HAP-1 (cell line): ENCODE measurements around the gene HOXB2.
A peak's percentile ranks its signal among the peaks of the same experiment; 100 is the strongest.

Source experiments
- DNase-seq, 2 experiments: peaks; one replicate each; pipeline ENCODE4 v3.0.0-alpha.2; 2016 to 2020; ENCODE audit warnings: low spot score in 2 of 2
- H3K27me3 ChIP-seq: fragments of 250-450 bp; sonication (Bioruptor Pico); 2 replicates; pipeline ENCODE4 v1.5.1; 2020; ENCODE audit warnings: low read depth, mild to moderate bottlenecking, moderate library complexity
- H3K36me3 ChIP-seq: fragments of 250-450 bp; sonication (Bioruptor Pico); replicated peaks from 2 replicates; pipeline ENCODE4 v1.5.1; 2020; ENCODE audit warnings: mild to moderate bottlenecking
- H3K4me1 ChIP-seq: fragments of 250-450 bp; sonication (Bioruptor Pico); 2 replicates; pipeline ENCODE4 v1.5.1; 2020; ENCODE audit warnings: mild to moderate bottlenecking
- H3K4me3 ChIP-seq: fragments of 250-450 bp; sonication (Bioruptor Pico); 2 replicates; pipeline ENCODE4 v1.5.1; 2020; ENCODE audit warnings: mild to moderate bottlenecking, moderate library complexity
- H3K9me3 ChIP-seq: fragments of 250-450 bp; sonication (Bioruptor Pico); 2 replicates; pipeline ENCODE4 v1.5.1; 2020; ENCODE audit warnings: mild to moderate bottlenecking, moderate library complexity
- in situ Hi-C: fragments of 300-500 bp; cut with MboI; formaldehyde crosslinking; loops from 3 replicates; pipeline ENCODE4 v1.14.3; 2020; ENCODE audit warnings: low sequenced_read_pairs, inconsistent platforms, mixed read lengths

The HOXB2 gene

DNA sequence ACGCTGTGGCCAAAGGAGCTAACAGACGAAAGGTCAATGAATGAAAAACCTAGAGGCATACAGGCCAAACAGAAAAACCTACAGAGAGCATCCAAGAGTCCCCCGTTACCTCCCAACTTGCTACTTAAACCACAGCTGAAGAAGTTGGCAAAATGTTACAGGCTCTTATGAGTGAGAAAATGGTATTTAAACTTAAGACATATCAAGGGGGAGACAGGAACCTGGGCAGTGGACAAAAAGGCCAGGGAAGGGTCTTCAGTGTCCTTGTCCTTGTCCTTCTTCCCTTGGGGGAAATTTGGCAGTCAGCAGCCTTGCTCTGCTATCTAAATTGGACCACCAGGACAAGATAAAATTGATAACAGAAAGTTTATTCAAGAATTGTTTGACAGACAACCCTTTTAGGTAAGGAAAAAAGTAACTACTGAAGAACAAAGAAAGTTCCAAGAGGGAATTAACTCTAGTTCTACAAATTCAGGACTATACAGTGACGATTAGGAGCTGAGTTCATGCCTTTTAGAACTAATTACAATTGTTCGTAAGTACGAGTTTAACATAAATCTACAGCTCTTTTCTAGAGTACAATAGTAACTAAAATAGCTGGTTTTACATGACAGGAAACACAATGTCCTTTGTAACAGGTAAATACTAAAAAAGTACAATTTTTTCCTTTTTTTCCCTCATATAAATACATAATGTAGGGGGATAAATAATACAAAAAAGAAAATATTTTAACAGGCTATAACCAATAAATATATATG lies 3.8 kb upstream of the HOXB2 start:
- H3K4me3 ChIP-seq: no peak overlapping the region
- in situ Hi-C loops: no loop called here
- peaks cover 49% of the 10 kb centered on the region for H3K4me1 ChIP-seq
- no peaks in the 10 kb centered on the region for H3K27me3 ChIP-seq
- DNase-seq: peak in 1 of 2 experiments; percentile 93
- peaks cover 8% of the 10 kb centered on the region for H3K36me3 ChIP-seq
- H3K9me3 ChIP-seq: no peaks in the 10 kb centered on the region

DNA sequence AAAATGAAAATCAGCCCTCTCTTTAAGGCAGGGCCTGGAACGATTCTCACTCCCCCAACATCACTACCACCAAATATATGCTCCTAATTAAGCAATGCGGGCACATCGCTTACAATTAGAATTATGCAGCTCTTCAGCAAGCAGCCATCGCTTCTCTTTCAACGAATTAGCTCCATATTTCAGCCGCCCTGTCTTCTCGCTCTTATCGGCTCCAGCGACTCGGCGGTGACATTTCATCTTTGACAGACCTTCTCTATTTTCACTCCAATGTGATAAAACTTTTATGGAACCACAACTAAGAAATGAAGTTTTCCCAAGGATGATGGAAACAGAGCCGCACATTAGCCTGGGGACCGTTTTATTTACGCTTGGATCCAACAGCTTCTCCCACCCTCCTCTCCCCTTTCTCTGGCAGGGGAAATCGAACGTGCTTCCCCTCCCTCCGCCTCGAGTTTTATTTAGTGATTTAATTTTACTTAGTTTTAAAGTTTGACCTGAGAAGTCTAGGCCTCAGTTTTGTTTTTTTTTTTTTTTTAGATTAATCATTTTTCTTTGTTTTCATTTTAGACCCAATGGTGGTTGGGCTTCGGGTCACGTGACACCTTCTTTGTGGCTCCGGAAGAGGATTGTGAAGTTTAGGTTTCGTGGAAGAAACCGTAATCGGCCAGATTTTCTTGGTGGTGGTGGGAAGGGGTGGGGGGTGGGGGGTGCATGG lies 3.1 kb upstream of the HOXB2 start:
- peaks cover 12% of the 10 kb centered on the region for H3K36me3 ChIP-seq
- no peaks in the 10 kb centered on the region for H3K27me3 ChIP-seq
- in situ Hi-C loops: no loop called here
- H3K9me3 ChIP-seq: no peaks in the 10 kb centered on the region
- no peak overlapping the region for H3K4me3 ChIP-seq
- H3K4me1 ChIP-seq: peaks cover 49% of the 10 kb centered on the region
- DNase-seq: peak; percentile 46 to 69

DNA sequence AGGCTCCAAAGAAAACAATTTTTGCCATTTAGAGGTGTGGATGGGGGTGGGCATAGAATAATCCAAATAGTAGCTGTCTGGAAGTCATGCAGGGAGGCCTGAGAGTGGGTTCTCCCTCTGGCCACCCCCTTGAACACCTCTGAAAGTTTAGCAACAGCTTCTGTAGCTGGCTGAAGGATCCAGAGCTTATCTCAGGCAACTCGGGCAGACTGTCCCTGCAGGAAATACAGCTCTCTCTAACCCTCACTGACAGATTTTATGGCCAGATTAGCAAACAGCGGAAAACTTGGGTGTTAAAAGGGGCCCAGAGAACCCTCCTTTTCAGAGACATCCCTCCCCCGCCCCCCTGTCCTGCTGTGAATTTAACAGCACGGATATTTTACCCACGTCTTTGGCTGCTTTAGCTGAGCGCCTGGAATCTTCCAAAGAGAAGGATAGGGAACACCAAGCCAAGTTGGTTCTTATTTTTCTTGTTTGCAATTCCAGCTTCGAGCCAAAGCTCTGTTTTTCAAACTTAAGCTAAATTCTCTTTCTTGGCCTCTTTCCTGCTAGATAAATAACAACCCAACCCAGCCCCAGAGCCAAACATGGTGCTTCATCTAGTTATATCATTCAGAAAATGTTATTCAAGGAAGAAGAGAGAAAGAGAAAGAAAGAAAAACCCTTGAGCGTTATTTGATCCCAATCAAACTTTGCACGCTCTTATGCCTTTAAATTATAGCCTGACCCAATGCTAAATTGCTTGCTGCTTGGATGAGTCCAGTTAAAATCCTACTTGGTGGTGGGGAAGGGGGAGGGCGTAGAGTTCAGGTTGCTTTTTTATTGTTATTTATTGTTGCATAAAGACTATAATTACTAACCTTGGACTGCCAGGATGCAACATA lies 2.3 kb upstream of the HOXB2 start:
- DNase-seq: peak; percentile 34 to 56
- H3K27me3 ChIP-seq: no peaks in the 10 kb centered on the region
- in situ Hi-C loops: no loop called here
- H3K4me1 ChIP-seq: peaks cover 49% of the 10 kb centered on the region
- H3K9me3 ChIP-seq: no peaks in the 10 kb centered on the region
- peaks cover 20% of the 10 kb centered on the region for H3K36me3 ChIP-seq
- peak overlapping the region; percentile 14 for H3K4me3 ChIP-seq

DNA sequence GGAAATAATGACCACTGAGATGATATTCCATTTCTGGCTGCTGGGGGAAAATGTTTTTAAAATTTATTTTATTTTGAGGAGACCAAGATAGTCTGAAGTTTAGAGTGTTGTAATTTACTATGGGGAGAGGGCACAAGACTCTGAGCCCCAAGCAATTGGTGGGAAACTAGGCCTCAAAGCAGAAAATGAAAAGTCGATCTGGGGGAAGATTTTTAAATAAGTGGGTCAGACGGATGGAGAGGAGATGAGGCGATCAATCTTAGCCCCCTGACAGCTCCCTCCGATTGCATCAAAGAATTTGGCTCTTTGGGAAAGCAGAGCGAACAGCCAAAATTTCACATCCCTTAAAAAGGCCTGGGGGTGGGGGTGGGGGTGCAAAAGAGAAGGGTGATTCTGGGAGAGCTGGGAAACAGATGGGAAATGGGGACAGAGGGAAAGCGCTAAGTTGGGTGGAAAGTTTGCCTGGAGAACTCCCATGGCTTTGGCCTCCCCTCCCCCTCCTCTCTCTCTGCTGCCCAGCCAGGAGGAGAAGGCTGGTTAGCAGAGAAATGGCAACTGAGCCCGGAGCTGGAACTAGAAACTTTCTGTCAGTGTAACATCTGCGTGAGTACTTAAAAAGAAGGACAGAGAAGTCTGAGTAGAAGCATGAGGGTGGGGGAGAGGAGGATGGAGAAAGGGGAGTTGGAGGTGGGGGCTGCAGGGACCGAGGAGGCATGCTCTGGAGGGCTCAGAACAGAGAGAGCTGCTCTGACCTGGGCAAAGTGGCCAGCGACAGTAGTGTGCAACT lies 1.4 kb upstream of the HOXB2 start:
- peaks cover 51% of the 10 kb centered on the region for H3K4me1 ChIP-seq
- no peaks in the 10 kb centered on the region for H3K9me3 ChIP-seq
- peaks cover 23% of the 10 kb centered on the region for H3K36me3 ChIP-seq
- peak overlapping the region; percentile 14 for H3K4me3 ChIP-seq
- in situ Hi-C loops: no loop called here
- peak in 1 of 2 experiments; percentile 71 for DNase-seq
- H3K27me3 ChIP-seq: no peaks in the 10 kb centered on the region

DNA sequence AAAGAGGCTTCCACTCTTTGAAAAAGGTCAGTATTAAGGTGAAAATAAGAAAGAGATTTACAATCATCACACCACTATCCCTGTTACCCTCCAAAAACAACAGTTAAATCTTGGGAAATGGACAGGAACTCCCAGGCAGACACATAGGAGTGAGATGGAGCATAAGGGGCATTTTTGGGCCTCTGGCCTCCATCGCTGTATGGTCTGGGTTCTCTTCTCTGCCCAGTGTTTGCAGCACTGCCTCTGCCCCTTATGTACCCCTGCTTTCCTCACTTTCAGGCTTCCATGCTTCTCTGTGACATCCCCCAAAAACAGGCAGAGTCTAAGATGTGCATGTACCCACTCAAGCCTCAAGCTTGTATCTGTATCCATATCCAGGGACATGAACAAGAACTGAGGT lies 630 bp upstream of the HOXB2 start:
- peaks cover 21% of the 10 kb centered on the region for H3K36me3 ChIP-seq
- no peaks in the 10 kb centered on the region for H3K27me3 ChIP-seq
- peak overlapping the region; percentile 68 for H3K4me3 ChIP-seq
- in situ Hi-C loops: no loop called here
- no peak for DNase-seq
- peaks cover 57% of the 10 kb centered on the region for H3K4me1 ChIP-seq
- no peaks in the 10 kb centered on the region for H3K9me3 ChIP-seq

DNA sequence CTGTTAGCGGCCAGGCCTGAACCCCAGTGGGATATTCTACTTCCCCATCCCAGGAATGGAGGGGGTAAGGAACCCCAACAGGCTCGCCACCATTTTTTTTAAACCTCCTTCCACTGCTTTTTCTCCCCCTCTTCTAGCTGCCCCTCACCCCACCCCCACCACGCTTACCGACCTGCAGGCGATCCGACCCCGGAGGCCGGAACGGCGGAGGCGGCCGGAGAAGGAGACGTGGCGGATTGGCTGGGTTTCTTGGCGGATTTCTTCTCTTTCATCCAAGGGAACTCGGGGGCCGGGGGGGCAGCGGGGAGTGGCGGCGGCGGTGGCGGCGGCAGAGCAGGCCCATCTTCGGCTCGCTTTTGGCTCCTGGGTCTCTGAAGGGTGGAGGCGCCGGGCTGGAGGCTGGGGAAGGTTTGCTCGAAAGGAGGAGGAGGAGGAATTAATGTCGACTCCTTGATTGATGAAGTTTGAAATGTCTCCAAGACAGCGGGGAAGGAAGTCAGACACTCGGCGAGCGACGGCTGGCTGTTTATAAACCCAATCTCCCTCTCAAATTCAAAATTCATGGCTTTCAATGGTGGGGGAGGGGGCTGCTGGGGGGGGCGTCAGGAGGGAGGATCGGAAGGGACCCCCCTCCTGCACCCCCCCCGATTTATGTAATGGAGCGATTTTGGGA lies 424 bp downstream of the HOXB2 start:
- Histone ChIP-seq H3K9me3 (no peaks in the 10 kb centered on the region), H3K4me1 (peaks cover 51% of the 10 kb centered on the region), H3K36me3 (peaks cover 15% of the 10 kb centered on the region), H3K27me3 (no peaks in the 10 kb centered on the region), H3K4me3 (peak overlapping the region; percentile 68)
- peak; percentile 66 to 75 for DNase-seq
- in situ Hi-C loops: loop anchor here (5.0 kb wide), 1 partner anchor 33 kb away; the partner anchor contains the start of gene HOXB4

DNA sequence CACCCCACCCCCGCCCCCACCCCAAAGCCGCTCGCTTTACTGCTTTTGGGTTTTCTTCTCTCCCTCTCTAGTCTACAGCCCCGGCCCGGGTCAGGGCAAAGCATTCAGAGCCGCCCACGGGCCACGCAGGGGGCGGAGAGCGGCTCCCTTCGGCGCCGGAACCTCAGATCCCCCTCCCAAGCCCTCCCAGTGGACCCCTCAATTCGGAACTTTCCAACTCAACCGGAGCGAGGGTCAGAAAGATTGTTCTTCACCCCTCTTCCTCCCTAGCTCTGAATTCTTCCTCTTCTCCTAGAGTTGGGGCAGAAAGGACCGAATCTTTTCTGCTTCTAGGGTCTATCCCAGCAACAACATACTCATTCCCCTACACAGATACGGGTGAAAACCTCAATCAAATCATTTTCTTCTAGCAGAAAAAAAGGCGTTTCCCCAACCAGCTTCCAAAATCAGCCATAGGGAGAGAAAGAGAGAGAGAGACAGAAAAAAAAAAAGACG lies 1.0 kb downstream of the HOXB2 start:
- Histone ChIP-seq H3K4me3 (peak overlapping the region; percentile 68), H3K9me3 (no peaks in the 10 kb centered on the region), H3K36me3 (peaks cover 15% of the 10 kb centered on the region), H3K4me1 (peaks cover 45% of the 10 kb centered on the region), H3K27me3 (no peaks in the 10 kb centered on the region)
- DNase-seq: no peak
- in situ Hi-C loops: loop anchor here (5.0 kb wide), 1 partner anchor 33 kb away; the partner anchor contains the start of gene HOXB4

DNA sequence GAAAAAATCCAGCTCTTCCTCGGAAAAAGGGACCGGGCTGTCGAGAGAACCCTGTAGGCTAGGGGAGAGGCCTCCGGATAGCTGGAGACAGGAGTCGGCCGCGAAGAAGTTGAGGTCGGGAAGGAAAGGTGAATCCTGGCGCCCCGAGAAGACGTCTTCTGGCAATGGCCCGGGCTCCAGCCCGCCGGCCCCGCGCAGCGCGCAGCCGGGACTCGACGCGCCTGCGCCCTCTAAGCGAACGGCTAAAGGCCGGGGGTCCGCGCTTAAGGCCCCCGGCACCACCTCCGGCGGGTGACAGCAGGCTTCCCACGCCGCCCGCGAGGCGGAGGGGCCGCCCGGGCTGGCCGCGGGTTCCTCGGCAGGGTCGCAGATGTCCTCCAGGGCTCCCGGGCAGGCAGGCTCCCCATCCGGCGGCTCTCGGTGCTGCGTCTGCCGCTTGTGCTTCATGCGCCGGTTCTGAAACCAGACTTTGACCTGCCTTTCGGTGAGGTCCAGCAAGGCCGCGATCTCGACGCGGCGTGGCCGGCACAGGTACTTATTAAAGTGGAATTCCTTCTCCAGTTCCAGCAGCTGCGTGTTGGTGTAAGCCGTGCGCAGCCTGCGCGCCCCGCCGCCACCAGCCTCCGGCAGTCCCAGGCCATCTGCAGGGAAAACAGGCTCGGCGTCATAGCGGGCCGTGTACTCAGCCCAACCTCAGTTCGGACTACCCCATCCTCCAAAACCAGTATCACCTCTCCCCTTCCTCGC lies 1.6 kb downstream of the HOXB2 start:
- in situ Hi-C loops: loop anchor here (5.0 kb wide), 1 partner anchor 34 kb away; the partner anchor contains the start of gene HOXB4
- DNase-seq: peak; percentile 26 to 64
- Histone ChIP-seq H3K9me3 (no peaks in the 10 kb centered on the region), H3K36me3 (peaks cover 15% of the 10 kb centered on the region), H3K27me3 (no peaks in the 10 kb centered on the region), H3K4me1 (peaks cover 39% of the 10 kb centered on the region), H3K4me3 (peak overlapping the region; percentile 68)

DNA sequence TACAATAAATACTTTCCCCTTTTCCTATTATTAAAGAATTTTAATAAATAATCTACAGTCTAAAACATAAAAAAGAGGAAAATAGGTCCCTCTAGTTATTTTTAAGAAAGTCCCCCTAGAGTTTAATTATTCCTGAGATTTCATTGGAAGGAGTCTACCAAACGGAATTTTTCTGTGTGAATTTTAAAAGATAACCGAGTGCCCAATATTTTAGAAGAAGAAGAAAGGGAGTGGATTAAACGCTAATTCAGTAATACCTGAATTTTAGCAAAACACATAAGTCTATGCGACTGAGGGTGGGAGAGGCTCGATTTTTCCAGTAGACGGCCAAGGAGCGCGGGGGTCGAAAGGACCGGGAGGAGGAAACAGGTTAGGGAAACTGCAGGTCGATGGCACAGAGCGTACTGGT lies 2.2 kb downstream of the HOXB2 start:
- peaks cover 35% of the 10 kb centered on the region for H3K4me1 ChIP-seq
- in situ Hi-C loops: loop anchor here (5.0 kb wide), 1 partner anchor 35 kb away; the partner anchor contains the start of gene HOXB4
- no peaks in the 10 kb centered on the region for H3K9me3 ChIP-seq
- no peak for DNase-seq
- peak overlapping the region; percentile 68 for H3K4me3 ChIP-seq
- H3K36me3 ChIP-seq: peaks cover 15% of the 10 kb centered on the region
- no peaks in the 10 kb centered on the region for H3K27me3 ChIP-seq

DNA sequence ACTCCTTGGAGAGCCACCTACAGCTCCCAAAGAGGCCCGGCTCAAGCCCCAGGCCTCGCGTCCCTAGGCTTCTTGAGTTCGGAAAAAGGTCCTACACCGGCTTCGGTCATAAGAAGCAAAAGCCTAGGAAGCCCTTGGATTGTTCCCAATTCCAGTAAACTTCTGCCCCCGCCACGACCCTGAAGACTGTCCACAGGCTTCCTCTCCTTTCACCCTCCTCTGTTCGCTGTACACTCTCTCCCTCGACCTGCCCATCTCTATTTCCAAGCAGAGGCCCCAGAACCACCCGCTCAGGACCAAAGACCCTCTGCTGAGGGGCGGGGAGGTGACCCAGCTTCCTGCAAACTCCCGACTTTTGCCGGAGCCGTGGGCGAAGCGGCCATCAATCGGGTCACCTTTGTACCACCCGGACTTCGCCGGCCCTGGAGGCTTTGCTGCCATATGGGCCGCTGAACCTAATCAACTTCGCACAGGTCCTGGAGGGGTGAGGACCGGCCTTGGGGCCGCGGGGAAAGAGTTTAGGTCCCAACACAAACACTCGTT lies 2.7 kb downstream of the HOXB2 start:
- H3K9me3 ChIP-seq: no peaks in the 10 kb centered on the region
- peaks cover 15% of the 10 kb centered on the region for H3K36me3 ChIP-seq
- in situ Hi-C loops: loop anchor here (5.0 kb wide), 1 partner anchor 35 kb away; the partner anchor contains the start of gene HOXB4
- peaks cover 30% of the 10 kb centered on the region for H3K4me1 ChIP-seq
- peak overlapping the region; percentile 68 for H3K4me3 ChIP-seq
- DNase-seq: peak; percentile 29 to 53
- H3K27me3 ChIP-seq: no peaks in the 10 kb centered on the region

DNA sequence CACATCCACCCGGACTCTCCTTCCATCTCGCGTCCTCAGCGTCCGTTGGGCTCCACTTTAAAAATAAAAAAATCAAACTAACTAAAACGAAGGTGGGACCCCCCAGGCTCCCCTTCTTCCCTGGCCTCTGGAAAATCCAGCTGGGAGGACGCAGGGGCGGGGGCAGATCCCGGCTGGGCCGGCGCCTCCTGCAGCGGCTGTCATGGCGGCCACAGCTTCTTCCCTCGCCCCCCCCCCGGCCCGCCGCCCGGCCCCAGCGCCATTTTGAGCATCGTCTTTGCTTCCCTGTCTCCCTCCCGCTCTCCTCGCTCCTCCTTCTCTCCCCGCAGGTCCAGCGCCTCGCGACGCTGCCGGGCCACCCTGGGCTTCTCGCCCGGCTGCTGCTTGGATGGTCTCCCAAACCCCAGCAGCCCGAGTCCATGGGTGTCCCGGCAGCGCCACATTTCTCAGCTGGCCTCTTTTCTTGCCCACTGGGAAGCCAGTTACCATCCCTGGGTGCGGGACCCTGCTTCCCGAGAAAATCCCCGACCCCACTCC lies 3.3 kb downstream of the HOXB2 start:
- no peaks in the 10 kb centered on the region for H3K9me3 ChIP-seq
- peaks cover 15% of the 10 kb centered on the region for H3K36me3 ChIP-seq
- H3K4me1 ChIP-seq: peaks cover 24% of the 10 kb centered on the region
- DNase-seq: peak; percentile 44 to 66
- in situ Hi-C loops: loop anchor here (5.0 kb wide), 1 partner anchor 36 kb away; the partner anchor contains the start of gene HOXB4
- H3K27me3 ChIP-seq: no peaks in the 10 kb centered on the region
- peak overlapping the region; percentile 68 for H3K4me3 ChIP-seq
